ENCODE data around the gene GFOD1.

GRCh38 chr6:13435477-13436246 is 51.7 kb downstream of the GFOD1 start:
- no peak for TF ChIP-seq POLR2A (IDR thresholded peaks at IDR 0.05)
- TF ChIP-seq, protein P1, sequence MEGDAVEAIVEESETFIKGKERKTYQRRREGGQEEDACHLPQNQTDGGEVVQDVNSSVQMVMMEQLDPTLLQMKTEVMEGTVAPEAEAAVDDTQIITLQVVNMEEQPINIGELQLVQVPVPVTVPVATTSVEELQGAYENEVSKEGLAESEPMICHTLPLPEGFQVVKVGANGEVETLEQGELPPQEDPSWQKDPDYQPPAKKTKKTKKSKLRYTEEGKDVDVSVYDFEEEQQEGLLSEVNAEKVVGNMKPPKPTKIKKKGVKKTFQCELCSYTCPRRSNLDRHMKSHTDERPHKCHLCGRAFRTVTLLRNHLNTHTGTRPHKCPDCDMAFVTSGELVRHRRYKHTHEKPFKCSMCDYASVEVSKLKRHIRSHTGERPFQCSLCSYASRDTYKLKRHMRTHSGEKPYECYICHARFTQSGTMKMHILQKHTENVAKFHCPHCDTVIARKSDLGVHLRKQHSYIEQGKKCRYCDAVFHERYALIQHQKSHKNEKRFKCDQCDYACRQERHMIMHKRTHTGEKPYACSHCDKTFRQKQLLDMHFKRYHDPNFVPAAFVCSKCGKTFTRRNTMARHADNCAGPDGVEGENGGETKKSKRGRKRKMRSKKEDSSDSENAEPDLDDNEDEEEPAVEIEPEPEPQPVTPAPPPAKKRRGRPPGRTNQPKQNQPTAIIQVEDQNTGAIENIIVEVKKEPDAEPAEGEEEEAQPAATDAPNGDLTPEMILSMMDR (IDR thresholded peaks at IDR 0.05): no peak

Measured in ovary (tissue), 3 donors.